GM21576 (cell line): ENCODE data around the gene ZNF597.
A peak's percentile ranks its signal among the peaks of the same experiment; 100 is the strongest.

Experiments used
- ATAC-seq: cut with Tn5 transposase; IDR thresholded peaks from one replicate; pipeline ENCODE4 v1.9.1; 2021; ENCODE audit warnings: mild to moderate bottlenecking, moderate library complexity; ENCODE audit not compliant: unreplicated experiment

Gene ZNF597

GRCh38 chr16:3443108-3444031 is at the start of gene ZNF597, which contains the start of gene NAA60:
TSS of gene ZNF597 (minus strand) at chr16:3443504. CDS start at chr16:3443153, 351 bp downstream.
TSS of gene NAA60 (plus strand) at chr16:3443680. CDS start at chr16:3476228, 32,548 bp downstream.
- peak; percentile 82 for ATAC-seq

GRCh38 chr16:3492356-3492755 is 49.1 kb upstream of the ZNF597 start:
- no peak for ATAC-seq

- ATAC-seq, result no peak
Observed at GRCh38 chr16:3490911-3491629, 47.8 kb upstream of the ZNF597 start.

DNA sequence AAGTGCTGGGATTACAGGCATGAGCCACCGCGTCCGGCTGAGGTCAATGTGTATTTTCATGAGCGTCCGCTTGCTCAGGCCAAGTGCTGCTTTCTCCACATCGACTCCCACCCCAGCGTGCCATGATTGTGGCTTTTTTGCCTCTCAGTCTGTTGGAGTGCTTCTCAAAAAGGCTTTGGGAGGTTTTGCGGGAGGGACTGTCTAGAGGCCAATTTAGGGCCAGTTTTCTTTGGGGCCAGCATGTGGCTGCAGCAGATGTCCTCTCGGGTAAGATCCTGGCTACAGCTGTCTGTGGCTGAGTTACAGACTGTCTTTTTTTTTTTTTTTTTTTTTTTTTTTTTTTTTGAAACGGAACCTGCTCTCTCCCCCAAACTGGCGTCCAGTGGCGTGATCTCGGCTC is 45.5 kb upstream of the ZNF597 start:
- ATAC-seq, result no peak

DNA sequence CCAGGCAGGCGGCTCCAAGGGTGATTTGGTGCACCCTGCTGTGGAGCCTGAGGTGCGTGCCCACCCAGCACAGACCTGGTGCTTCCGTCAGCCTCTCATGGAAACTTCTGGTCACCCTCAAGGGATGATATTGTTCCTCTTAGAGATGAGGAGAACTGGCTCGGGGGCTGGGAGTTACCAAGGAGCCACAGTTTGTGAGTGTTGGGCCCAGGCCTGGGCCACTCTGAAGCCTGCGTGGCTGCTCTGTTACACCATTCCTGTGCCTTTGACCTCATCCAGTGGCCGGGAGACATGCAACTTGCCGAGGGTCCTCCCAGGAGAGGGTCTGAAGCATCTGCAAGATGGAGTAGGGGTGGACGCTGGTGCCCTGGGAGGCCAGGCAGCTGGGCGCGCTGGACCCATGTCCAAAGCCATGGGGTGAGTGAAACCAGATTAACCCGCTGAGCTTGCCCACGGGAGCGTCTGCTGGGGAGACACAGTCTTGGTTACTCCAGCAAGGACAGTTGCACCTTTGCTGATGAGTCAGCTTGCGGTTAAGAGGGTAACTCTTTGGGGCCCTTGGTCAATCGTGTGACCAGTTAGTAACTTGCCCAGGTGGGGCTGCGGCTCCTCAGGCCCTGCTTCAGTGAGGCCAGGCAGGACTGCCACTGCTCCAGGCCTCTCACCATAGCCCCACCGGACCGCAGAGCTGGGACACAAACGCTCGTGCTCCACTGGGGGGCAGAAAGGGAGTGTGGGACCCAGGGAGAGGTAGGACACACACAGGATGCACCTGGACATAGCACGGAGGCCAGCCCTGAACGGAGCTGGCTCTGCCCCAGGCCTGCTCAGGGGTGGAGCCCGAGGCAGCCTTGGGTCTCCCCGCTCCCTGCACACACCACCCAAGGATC is 44.5 kb upstream of the ZNF597 start:
- no peak for ATAC-seq

- no peak for ATAC-seq
Observed at GRCh38 chr16:3486506-3487215, 43.4 kb upstream of the ZNF597 start.

DNA sequence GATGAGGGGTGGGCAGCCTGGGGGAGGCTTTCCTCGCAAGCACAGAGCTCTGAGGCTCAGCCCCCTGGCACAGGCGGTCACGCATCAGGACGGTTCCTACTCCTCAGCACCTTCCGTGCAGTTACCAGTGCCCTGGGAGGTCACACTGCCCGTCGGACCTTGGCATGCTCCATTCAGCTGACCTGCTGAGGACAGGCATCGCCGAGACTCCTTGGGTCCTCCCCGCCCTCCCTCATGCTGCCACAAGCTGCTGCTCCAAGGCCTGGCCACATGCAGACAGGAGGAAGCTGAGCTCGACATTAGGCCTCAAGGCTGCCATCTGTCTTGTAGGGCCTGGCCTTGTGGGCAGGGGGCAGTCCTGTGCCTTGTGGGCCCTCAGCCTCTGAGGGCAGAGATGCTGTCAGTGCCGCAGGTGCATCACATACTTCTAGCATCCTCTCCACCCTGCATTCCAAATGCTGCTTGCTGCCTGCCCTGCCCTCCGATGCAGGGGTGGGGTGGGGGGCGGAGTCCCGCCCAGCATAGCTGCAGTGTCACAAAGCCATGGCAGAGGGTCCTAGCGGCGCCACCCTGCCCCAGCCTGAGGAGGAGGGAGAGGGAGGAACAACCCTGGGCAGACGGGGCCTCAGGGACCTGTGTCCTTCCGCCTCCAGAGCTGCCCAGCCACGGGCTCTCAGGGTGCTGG is 42.7 kb upstream of the ZNF597 start:
- ATAC-seq, result no peak

- no peak for ATAC-seq
Observed at GRCh38 chr16:3485097-3485745, 41.9 kb upstream of the ZNF597 start.

GRCh38 chr16:3484318-3485096 is 41.2 kb upstream of the ZNF597 start:
- ATAC-seq, result no peak

GRCh38 chr16:3482659-3483241 is 39.4 kb upstream of the ZNF597 start:
- no peak for ATAC-seq

- no peak for ATAC-seq
Observed at GRCh38 chr16:3481696-3482658, 38.7 kb upstream of the ZNF597 start.

DNA sequence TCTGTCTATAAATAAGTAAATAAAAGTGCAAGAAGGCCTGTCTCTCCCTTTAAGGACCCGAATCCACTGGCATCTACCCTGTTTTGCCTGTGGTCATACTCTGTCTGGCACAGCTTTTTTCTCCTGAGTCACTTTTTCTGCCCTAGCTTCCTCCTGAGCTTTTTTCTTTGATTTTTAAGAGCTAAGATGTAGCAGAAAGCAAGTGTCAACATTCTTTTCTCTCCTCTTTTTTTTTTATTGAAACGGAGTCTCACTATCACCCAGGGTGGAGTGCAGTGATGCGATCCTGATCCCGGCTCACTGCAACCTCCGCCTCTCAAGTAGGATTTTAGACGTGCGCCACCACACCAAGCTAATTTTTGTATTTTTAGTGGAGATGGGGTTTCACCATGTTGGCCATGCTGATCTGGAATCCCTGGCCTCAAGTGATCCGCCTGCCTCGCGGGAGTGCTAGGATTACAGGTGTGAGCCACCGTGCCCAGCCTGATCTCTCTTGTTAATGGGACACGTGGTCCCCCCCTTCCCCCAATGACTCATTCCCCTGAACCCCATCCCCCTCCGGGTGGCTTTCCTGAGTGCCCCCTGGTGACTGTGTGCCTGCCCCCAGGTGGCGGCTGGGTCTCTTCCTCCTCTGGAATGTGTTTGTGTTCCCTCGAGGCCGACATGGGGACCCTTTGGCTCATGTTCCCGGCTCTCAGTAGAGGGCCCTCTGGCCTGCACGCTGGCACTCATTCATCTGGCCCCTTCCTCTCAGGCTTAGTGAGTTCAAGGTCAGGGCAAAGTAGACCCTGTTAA is 37.8 kb upstream of the ZNF597 start:
- ATAC-seq, result no peak

DNA sequence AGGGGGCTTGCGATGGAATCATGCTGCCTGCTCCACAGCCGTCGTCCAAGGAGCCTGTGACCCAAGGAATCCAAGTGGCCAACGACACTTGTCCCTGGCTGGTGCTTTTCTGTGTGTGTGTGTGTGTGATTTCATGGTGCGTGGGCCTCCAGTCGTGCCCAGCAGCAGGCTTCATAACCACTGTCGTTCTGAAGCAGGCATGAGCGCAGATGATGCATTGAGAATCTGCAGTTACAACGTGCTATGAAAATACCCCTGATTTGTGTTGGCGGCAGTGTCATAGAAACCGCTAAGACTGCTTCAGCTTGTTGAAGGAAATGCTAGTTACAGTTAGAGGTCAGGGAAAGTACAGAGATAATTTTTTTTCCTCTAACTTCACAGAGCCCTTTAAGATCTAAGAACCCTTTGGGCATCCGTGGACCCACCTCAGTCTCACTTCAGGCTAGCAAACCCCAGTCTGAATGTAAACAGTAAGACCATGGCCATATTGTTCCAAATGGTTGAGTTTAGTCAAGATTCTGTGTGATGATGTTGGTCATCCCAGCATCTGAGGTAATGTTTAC is 36.4 kb upstream of the ZNF597 start:
- ATAC-seq, result no peak

GRCh38 chr16:3478242-3478925 is 35.1 kb upstream of the ZNF597 start:
- ATAC-seq, result no peak

DNA sequence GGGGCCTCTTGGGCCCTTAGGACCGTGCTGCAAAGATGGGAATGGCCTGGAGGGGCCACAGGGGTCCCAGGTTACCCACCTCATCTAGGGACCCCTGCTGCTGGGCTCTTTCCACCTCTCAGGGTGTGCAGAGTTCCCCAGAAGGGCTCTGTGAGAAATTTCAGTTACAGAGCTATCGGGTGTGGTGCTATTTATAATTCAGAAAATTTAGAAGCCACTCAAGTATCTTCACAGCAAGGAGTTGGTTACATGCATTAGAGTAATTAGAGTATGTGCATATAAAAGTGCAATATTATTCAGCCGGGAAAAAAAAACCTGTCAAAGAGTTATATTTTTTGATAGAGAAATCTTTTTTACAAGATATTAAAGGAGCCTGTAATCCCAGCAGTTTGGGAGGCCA is 33.1 kb upstream of the ZNF597 start:
- ATAC-seq, result no peak
